HL-60 (cell line): ENCODE results near the gene PPCDC.

Experiments used
- DNase-seq, 2 experiments: peaks; one replicate each; pipeline ENCODE4 v3.0.0-alpha.2; 2010 to 2020; ENCODE audit warnings: low read depth in 1 of 2, low spot score in 1 of 2
- H3K27ac ChIP-seq: fragments of 250-450 bp; sonication (Bioruptor Pico); replicated peaks from 2 replicates; pipeline ENCODE4 v1.5.1; 2020; ENCODE audit warnings: mild to moderate bottlenecking, moderate library complexity
- H3K27me3 ChIP-seq: fragments of 250-450 bp; sonication (Bioruptor Pico); 2 replicates; pipeline ENCODE4 v1.5.1; 2021; ENCODE audit warnings: mild to moderate bottlenecking, moderate library complexity; ENCODE audit not compliant: insufficient read depth, poor library complexity, severe bottlenecking
- H3K4me3 ChIP-seq: replicated peaks from 2 replicates; pipeline ENCODE4 v1.5.1; 2011; ENCODE audit warnings: mild to moderate bottlenecking, control low read depth, low read length; ENCODE audit not compliant: insufficient read depth
- GABPA ChIP-seq: IDR thresholded peaks from 2 replicates; pipeline ENCODE4 v1.6.1; 2012; ENCODE audit warnings: low read depth
- POLR2AphosphoS5 ChIP-seq: IDR thresholded peaks from 2 replicates; pipeline ENCODE4 v1.6.1; 2012; ENCODE audit warnings: low read depth
- SPI1 ChIP-seq: IDR thresholded peaks from 2 replicates; pipeline ENCODE4 v1.6.1; 2012; ENCODE audit warnings: low read depth, mild to moderate bottlenecking, borderline replicate concordance
- long read RNA-seq: library from polyadenylated mRNA; unstranded; transcript quantifications from one replicate; pipeline ENCODE4 v2.0.0, GENCODE V29; 2020
- TF ChIP-seq, protein P1 (sequence below): IDR thresholded peaks from one replicate; pipeline ENCODE4 v1.5.1; 2011; ENCODE audit warnings: low read length, control low read depth, inconsistent platforms; ENCODE audit not compliant: insufficient read depth
- TF ChIP-seq, protein P2 (sequence below): IDR thresholded peaks from 2 replicates; pipeline ENCODE4 v1.6.1; 2012; ENCODE audit warnings: low read depth; ENCODE audit not compliant: insufficient replicate concordance

The PPCDC gene, protein sequence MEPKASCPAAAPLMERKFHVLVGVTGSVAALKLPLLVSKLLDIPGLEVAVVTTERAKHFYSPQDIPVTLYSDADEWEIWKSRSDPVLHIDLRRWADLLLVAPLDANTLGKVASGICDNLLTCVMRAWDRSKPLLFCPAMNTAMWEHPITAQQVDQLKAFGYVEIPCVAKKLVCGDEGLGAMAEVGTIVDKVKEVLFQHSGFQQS
- long read RNA-seq, transcript PPCDC-201 (6 exons, 2,250 nt) = major isoform, 10 of 34 reads
- long read RNA-seq, transcript PPCDC-211 (5 exons, 464 nt) = minor isoform, 6 of 34 reads
- long read RNA-seq, partial matches to known transcripts = 2 of 34 reads
- long read RNA-seq, other reads (novel, unspliced or antisense) = 12 of 34 reads

DNA sequence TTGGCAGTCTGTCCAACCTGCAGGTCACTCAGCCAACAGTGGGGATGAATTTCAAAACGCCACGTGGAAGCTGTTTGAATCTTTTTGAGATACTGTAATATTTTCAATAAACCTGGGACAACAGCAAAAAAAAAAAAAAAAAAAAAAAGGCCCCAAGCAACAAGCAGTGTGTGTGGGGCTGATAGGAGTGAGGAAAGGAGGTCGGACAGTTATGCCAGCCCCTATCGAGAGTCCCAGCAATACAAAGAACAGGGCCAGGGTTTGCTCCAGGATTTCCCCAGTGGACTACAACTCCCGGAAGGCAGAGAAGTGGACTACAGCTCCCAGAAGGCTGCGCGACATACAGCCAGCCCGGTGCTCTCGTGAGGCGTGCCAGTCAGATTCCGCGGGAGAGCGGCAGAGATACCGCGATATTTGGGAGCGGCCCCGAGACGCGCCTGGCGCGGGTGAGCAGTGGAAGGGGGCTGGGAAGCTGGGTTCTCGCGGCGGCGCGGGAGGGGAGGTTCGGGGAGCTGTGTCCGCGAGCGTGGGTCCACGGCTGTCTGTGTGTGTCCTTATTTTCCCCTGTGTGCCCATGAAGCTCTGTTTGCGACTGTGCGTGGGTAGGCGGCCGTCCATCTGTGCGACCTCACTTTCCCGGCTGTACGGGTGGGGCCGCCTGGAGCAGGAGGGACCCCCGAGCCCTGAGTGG is at the start of gene PPCDC:
Gene PPCDC (plus strand): TSS at position 410 of the 691 bp plus-strand sequence. CDS start 4,729 bp downstream, outside the sequence.
- peak within 1 kb of the TSS; percentile 65 for H3K4me3 ChIP-seq
- TF ChIP-seq GABPA (no peak), POLR2AphosphoS5 (peak; percentile 92), SPI1 (peak; percentile 14; the same call in 1 of the 2 replicates)
- TF ChIP-seq, protein P1, sequence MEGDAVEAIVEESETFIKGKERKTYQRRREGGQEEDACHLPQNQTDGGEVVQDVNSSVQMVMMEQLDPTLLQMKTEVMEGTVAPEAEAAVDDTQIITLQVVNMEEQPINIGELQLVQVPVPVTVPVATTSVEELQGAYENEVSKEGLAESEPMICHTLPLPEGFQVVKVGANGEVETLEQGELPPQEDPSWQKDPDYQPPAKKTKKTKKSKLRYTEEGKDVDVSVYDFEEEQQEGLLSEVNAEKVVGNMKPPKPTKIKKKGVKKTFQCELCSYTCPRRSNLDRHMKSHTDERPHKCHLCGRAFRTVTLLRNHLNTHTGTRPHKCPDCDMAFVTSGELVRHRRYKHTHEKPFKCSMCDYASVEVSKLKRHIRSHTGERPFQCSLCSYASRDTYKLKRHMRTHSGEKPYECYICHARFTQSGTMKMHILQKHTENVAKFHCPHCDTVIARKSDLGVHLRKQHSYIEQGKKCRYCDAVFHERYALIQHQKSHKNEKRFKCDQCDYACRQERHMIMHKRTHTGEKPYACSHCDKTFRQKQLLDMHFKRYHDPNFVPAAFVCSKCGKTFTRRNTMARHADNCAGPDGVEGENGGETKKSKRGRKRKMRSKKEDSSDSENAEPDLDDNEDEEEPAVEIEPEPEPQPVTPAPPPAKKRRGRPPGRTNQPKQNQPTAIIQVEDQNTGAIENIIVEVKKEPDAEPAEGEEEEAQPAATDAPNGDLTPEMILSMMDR = no peak
- TF ChIP-seq, protein P2, sequence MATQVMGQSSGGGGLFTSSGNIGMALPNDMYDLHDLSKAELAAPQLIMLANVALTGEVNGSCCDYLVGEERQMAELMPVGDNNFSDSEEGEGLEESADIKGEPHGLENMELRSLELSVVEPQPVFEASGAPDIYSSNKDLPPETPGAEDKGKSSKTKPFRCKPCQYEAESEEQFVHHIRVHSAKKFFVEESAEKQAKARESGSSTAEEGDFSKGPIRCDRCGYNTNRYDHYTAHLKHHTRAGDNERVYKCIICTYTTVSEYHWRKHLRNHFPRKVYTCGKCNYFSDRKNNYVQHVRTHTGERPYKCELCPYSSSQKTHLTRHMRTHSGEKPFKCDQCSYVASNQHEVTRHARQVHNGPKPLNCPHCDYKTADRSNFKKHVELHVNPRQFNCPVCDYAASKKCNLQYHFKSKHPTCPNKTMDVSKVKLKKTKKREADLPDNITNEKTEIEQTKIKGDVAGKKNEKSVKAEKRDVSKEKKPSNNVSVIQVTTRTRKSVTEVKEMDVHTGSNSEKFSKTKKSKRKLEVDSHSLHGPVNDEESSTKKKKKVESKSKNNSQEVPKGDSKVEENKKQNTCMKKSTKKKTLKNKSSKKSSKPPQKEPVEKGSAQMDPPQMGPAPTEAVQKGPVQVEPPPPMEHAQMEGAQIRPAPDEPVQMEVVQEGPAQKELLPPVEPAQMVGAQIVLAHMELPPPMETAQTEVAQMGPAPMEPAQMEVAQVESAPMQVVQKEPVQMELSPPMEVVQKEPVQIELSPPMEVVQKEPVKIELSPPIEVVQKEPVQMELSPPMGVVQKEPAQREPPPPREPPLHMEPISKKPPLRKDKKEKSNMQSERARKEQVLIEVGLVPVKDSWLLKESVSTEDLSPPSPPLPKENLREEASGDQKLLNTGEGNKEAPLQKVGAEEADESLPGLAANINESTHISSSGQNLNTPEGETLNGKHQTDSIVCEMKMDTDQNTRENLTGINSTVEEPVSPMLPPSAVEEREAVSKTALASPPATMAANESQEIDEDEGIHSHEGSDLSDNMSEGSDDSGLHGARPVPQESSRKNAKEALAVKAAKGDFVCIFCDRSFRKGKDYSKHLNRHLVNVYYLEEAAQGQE = peak; percentile 67
- peak within 1 kb of the TSS; percentile 97 for H3K27ac ChIP-seq
- H3K27me3 ChIP-seq = no peaks in the 10 kb centered on the region
- DNase-seq = peak; percentile 90 to 97

DNA sequence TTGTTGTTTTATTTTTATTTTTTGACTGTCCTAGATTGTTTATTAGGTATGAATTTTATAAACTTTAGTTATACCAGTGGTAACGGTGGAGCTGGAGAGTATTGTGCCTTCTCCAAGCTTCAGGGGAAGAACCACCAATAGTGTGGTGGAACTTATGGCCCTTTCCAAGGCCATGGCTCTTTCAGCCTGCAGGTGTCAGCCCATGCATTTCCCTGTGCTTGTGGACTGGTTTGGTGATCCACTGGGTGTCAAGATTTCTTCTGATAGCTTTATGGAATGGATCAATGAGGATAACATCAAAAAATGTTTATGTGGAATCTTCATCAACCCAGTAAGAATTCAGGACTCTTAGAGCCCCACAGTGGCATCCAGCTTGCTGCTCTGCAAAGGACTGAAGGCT is 47.2 kb upstream of the PPCDC start:
- Histone ChIP-seq H3K27me3 (peaks cover 2% of the 10 kb centered on the region), H3K27ac (no peak overlapping the region), H3K4me3 (no peak overlapping the region)
- DNase-seq = no peak
- TF ChIP-seq, protein P1 = no peak
- TF ChIP-seq GABPA (no peak), POLR2AphosphoS5 (no peak), SPI1 (no peak)
- TF ChIP-seq, protein P2 = no peak

DNA sequence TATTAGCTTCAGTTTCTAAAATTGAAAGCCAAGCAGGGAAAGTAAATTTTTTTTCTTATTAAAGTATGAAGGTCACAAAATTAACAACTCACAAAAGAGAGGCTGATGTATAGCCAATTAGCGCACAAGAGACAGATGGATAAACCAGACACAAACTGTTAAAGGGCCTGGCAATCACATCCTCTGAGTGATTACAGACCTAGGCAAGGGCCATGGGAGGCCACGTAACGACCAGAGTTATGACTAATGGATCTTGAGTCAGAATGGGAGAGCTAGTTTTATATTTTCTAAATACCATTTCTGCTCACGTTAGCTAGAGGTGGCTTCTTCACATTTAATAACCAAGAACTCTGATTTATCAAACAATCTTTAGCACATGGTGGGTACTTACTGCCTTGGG is 45.8 kb upstream of the PPCDC start:
- no peak overlapping the region for H3K4me3 ChIP-seq
- DNase-seq = no peak
- H3K27ac ChIP-seq = no peak overlapping the region
- H3K27me3 ChIP-seq = peaks cover 2% of the 10 kb centered on the region
- TF ChIP-seq GABPA = no peak
- no peak for TF ChIP-seq POLR2AphosphoS5
- no peak for TF ChIP-seq SPI1
- TF ChIP-seq, protein P1 = no peak
